PFSK-1 (cell line): ENCODE results near the gene C5orf58.

Experiments
- FOXP2 ChIP-seq: optimal IDR thresholded peaks from 2 replicates; pipeline ENCODE3; 2011; ENCODE audit warnings: borderline replicate concordance, control low read depth, inconsistent platforms; ENCODE audit not compliant: insufficient read depth; ENCODE audit errors: extremely low read length, extremely low read depth
- POLR2AphosphoS5 ChIP-seq: IDR thresholded peaks from 2 replicates; pipeline ENCODE4 v1.6.1; 2012; ENCODE audit warnings: low read depth, mild to moderate bottlenecking, control low read depth, low read length, moderate library complexity
- SIN3A ChIP-seq: IDR thresholded peaks from 2 replicates; pipeline ENCODE4 v1.6.1; 2012; ENCODE audit warnings: mild to moderate bottlenecking, low read length, moderate library complexity, borderline replicate concordance; ENCODE audit not compliant: insufficient read depth
- TAF1 ChIP-seq: IDR thresholded peaks from 2 replicates; pipeline ENCODE4 v1.6.1; 2012; ENCODE audit warnings: low read length, control low read depth, borderline replicate concordance; ENCODE audit not compliant: insufficient read depth
- TF ChIP-seq, protein P1 (sequence below), 2 experiments: IDR thresholded peaks; 2 replicates each; pipeline versions ENCODE4 v1.6.1 to v1.8.0; 2011 to 2012; ENCODE audit warnings: low read depth in 2 of 2, low read length in 2 of 2, control low read depth in 1 of 2, inconsistent platforms in 1 of 2, mild to moderate bottlenecking in 1 of 2, moderate library complexity in 1 of 2; ENCODE audit not compliant: insufficient read depth in 1 of 2

Gene C5orf58

DNA sequence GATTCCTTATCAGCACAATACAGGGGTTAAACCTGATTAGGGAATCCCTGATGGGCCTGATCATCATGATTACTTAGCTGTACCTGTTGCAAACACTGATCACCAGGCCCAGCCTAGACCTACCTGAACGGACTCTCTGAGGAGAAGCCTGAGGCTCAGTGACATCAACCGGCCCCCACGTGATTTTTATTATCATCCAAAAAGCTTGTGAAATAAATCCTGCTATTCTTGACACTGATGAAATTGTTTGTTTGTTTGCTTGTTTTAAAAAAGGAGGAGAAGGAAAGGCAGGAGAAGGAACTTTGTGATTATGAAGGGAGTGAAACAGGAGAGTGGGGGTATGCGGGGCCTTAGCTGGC lies 46.7 kb downstream of the C5orf58 start:
- TF ChIP-seq SIN3A = no peak
- no peak for TF ChIP-seq TAF1
- TF ChIP-seq, protein P1, sequence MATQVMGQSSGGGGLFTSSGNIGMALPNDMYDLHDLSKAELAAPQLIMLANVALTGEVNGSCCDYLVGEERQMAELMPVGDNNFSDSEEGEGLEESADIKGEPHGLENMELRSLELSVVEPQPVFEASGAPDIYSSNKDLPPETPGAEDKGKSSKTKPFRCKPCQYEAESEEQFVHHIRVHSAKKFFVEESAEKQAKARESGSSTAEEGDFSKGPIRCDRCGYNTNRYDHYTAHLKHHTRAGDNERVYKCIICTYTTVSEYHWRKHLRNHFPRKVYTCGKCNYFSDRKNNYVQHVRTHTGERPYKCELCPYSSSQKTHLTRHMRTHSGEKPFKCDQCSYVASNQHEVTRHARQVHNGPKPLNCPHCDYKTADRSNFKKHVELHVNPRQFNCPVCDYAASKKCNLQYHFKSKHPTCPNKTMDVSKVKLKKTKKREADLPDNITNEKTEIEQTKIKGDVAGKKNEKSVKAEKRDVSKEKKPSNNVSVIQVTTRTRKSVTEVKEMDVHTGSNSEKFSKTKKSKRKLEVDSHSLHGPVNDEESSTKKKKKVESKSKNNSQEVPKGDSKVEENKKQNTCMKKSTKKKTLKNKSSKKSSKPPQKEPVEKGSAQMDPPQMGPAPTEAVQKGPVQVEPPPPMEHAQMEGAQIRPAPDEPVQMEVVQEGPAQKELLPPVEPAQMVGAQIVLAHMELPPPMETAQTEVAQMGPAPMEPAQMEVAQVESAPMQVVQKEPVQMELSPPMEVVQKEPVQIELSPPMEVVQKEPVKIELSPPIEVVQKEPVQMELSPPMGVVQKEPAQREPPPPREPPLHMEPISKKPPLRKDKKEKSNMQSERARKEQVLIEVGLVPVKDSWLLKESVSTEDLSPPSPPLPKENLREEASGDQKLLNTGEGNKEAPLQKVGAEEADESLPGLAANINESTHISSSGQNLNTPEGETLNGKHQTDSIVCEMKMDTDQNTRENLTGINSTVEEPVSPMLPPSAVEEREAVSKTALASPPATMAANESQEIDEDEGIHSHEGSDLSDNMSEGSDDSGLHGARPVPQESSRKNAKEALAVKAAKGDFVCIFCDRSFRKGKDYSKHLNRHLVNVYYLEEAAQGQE (IDR thresholded peaks at IDR 0.05; ENCODE audit: insufficient read depth in 1 of 2, low read depth in 2 of 2, low read length in 2 of 2) = no peak
- no peak for TF ChIP-seq FOXP2
- TF ChIP-seq POLR2AphosphoS5 = no peak

DNA sequence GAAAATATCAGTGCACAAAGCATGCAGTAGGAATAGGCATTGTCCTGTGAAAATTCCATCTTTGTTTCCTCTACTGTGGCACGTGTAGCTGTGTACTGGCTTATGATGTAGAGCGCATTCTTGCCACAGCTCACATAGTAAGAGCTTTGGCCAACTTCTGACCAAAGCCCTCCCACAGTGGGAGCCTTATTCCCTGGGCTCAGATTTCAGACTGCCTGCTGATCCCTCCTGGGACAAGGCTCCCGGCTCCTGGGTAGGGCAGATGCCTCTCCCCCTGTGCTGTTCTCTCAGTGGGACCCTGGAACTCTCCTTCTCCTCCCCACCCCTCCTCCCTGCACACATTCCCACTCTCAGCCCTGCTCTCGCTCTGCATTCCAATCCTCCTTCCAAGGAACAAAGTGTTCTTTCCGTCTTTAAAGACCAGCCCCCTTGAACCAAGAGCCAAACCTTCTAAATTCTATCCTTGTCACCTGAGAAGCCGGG lies 47.3 kb downstream of the C5orf58 start:
- TF ChIP-seq TAF1 (no peak), POLR2AphosphoS5 (no peak), SIN3A (no peak), FOXP2 (no peak)
- TF ChIP-seq, protein P1 (IDR thresholded peaks at IDR 0.05; ENCODE audit: insufficient read depth in 1 of 2, low read depth in 2 of 2, low read length in 2 of 2) = no peak

DNA sequence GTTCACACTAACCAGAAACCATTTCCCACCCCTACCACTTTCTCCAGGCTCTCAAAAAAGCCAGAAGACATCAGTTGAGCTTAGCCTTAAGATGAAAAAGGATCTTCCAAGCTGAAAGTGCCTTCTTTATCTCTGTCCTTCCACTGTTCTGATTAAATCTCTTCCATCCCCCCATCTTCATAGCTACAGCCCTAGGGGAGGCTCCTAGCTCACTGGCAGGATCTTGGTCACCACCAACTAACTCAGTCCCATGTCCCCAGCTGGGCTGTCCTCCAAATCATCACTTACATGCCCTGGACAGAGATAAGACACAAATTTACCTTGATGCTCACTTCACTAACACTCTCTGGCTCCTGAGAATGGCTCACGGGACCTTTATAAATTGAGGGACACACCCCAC lies 50.5 kb downstream of the C5orf58 start:
- TF ChIP-seq, protein P1 (IDR thresholded peaks at IDR 0.05; ENCODE audit: insufficient read depth in 1 of 2, low read depth in 2 of 2, low read length in 2 of 2) = no peak
- TF ChIP-seq POLR2AphosphoS5 (no peak), FOXP2 (no peak), SIN3A (no peak), TAF1 (no peak)

DNA sequence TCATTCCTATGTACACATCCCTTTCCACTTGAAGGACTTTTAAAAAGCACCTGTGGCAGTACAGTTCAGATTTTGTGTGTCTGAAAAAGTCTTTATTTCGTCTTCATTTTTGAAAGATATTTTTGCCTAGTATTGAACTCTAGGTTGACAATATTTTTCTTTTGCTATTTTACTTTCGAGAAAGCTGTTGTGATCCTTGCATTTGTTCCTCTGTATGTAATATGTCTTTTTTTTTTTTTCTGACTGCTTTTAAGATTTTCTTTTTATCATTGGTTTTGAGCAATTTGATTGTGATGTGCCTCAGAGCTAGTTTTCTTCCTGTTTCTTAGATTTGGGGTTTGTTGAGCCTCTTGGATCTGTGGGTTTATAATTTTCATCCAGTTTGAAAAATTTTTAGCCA lies 51.4 kb downstream of the C5orf58 start:
- no peak for TF ChIP-seq SIN3A
- TF ChIP-seq, protein P1 (IDR thresholded peaks at IDR 0.05; ENCODE audit: insufficient read depth in 1 of 2, low read depth in 2 of 2, low read length in 2 of 2) = no peak
- TF ChIP-seq TAF1 = no peak
- no peak for TF ChIP-seq POLR2AphosphoS5
- TF ChIP-seq FOXP2 = no peak

DNA sequence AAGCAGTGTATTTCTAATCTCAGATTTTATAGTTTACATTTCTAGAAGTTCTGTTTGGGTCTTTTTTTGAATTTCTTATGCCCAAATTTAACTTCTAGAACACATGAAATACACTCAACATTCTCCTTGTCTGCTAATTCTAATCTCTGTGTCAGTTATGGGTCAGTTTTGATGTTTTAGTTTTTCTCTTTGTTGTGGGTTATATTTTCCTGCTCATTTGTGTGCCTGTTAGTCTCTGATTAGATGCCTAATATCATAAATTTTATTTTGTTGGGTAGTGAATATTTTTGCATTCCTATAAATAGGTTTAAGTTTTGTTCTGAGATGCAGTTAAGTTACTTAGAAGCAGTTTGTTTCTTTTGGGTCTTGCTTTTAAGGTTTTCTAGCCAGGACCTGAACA lies 52.4 kb downstream of the C5orf58 start:
- TF ChIP-seq FOXP2 = no peak
- TF ChIP-seq, protein P1 (IDR thresholded peaks at IDR 0.05; ENCODE audit: insufficient read depth in 1 of 2, low read depth in 2 of 2, low read length in 2 of 2) = no peak
- TF ChIP-seq POLR2AphosphoS5 = no peak
- no peak for TF ChIP-seq SIN3A
- no peak for TF ChIP-seq TAF1
